Effector memory CD4-positive, alpha-beta T cell (primary cell): ENCODE measurements around the gene CYB561D1.

Experiments
- DNase-seq, 3 donors: peaks; one replicate each; pipeline ENCODE4 v3.0.0-alpha.2; 2020
- H3K27ac ChIP-seq: 2 replicates; pipeline ENCODE4 v1.7.0; 2013; ENCODE audit warnings: mild to moderate bottlenecking, low read length, moderate library complexity; ENCODE audit not compliant: insufficient read depth, poor library complexity, severe bottlenecking
- H3K27me3 ChIP-seq: replicated peaks from 2 replicates; pipeline ENCODE4 v1.7.0; 2013; ENCODE audit warnings: mild to moderate bottlenecking, low read length; ENCODE audit not compliant: insufficient read depth, control insufficient read depth, poor library complexity, severe bottlenecking
- H3K36me3 ChIP-seq: 2 replicates; pipeline ENCODE4 v1.7.0; 2013; ENCODE audit warnings: mild to moderate bottlenecking, low read length, moderate library complexity; ENCODE audit not compliant: control insufficient read depth, insufficient read depth
- H3K4me1 ChIP-seq: 2 replicates; pipeline ENCODE4 v1.7.0; 2013; ENCODE audit warnings: low read length, mild to moderate bottlenecking; ENCODE audit not compliant: control insufficient read depth, insufficient read depth, poor library complexity, severe bottlenecking
- H3K4me3 ChIP-seq: 2 replicates; pipeline ENCODE4 v1.7.0; 2013; ENCODE audit warnings: low read length, low read depth, mild to moderate bottlenecking; ENCODE audit not compliant: insufficient read depth, poor library complexity, severe bottlenecking
- H3K9me3 ChIP-seq: 2 replicates; pipeline ENCODE4 v1.7.0; 2013; ENCODE audit warnings: mild to moderate bottlenecking, low read length, moderate library complexity; ENCODE audit not compliant: control insufficient read depth

CYB561D1 gene

DNA sequence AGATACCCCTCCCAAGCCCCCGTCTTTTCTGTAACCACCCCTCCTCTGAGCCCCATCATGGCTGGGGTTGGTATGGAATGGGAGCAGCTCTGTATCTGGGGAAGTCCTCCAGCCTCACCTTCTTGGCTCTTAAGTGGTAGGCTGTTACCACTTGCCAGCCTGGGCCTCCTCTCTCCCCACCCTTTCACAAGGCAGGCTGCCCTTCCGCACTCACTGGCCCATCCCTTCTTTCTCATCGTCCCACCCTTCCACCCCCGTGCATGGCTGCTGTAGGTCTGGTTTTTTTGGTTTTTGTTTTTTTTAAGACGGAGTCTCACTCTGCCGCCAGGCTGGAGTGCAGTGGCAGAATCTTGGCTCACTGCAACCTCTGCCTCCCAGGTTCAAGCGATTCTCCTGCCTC is 5.2 kb downstream of the CYB561D1 start:
- DNase-seq, result no peak
- H3K9me3 ChIP-seq, result no peaks in the 10 kb centered on the region
- no peak overlapping the region for H3K4me3 ChIP-seq
- H3K27ac ChIP-seq, result no peak overlapping the region
- H3K4me1 ChIP-seq, result peaks cover 81% of the 10 kb centered on the region
- peaks cover 28% of the 10 kb centered on the region for H3K36me3 ChIP-seq
- H3K27me3 ChIP-seq, result no peaks in the 10 kb centered on the region

- DNase-seq, result peak in 2 of 3 donors; percentile 43 to 50
- no peak overlapping the region for H3K4me3 ChIP-seq
- peaks cover 28% of the 10 kb centered on the region for H3K36me3 ChIP-seq
- H3K4me1 ChIP-seq, result peaks cover 81% of the 10 kb centered on the region
- no peaks in the 10 kb centered on the region for H3K27me3 ChIP-seq
- H3K9me3 ChIP-seq, result no peaks in the 10 kb centered on the region
- peak overlapping the region; percentile 90 for H3K27ac ChIP-seq
Measured at GRCh38 chr1:109499661-109500536, 6.0 kb downstream of the CYB561D1 start.

GRCh38 chr1:109500941-109501381 is 7.1 kb downstream of the CYB561D1 start:
- Histone ChIP-seq H3K4me1 (peaks cover 81% of the 10 kb centered on the region), H3K27me3 (no peaks in the 10 kb centered on the region), H3K9me3 (no peaks in the 10 kb centered on the region), H3K4me3 (peak overlapping the region; percentile 3), H3K36me3 (peaks cover 23% of the 10 kb centered on the region), H3K27ac (peak overlapping the region; percentile 90)
- no peak for DNase-seq

- Histone ChIP-seq H3K36me3 (peaks cover 15% of the 10 kb centered on the region), H3K4me1 (peaks cover 85% of the 10 kb centered on the region), H3K9me3 (no peaks in the 10 kb centered on the region), H3K27me3 (no peaks in the 10 kb centered on the region), H3K27ac (peak overlapping the region; percentile 90), H3K4me3 (peak overlapping the region; percentile 38)
- no peak for DNase-seq
Measured at GRCh38 chr1:109501644-109502363, 7.9 kb downstream of the CYB561D1 start.

GRCh38 chr1:109502364-109502851 is 8.5 kb downstream of the CYB561D1 start:
- DNase-seq, result peak; percentile 24 to 55 (median 51)
- H3K27ac ChIP-seq, result peak overlapping the region; percentile 90
- H3K9me3 ChIP-seq, result no peaks in the 10 kb centered on the region
- no peaks in the 10 kb centered on the region for H3K27me3 ChIP-seq
- H3K4me1 ChIP-seq, result peaks cover 84% of the 10 kb centered on the region
- peak overlapping the region; percentile 31 for H3K4me3 ChIP-seq
- H3K36me3 ChIP-seq, result peaks cover 8% of the 10 kb centered on the region

GRCh38 chr1:109503935-109504334 is 10.0 kb downstream of the CYB561D1 start:
- peaks cover 76% of the 10 kb centered on the region for H3K4me1 ChIP-seq
- no peaks in the 10 kb centered on the region for H3K9me3 ChIP-seq
- H3K36me3 ChIP-seq, result peaks cover 5% of the 10 kb centered on the region
- peak overlapping the region; percentile 16 for H3K4me3 ChIP-seq
- DNase-seq, result no peak
- H3K27ac ChIP-seq, result peak overlapping the region; percentile 61
- H3K27me3 ChIP-seq, result no peaks in the 10 kb centered on the region

DNA sequence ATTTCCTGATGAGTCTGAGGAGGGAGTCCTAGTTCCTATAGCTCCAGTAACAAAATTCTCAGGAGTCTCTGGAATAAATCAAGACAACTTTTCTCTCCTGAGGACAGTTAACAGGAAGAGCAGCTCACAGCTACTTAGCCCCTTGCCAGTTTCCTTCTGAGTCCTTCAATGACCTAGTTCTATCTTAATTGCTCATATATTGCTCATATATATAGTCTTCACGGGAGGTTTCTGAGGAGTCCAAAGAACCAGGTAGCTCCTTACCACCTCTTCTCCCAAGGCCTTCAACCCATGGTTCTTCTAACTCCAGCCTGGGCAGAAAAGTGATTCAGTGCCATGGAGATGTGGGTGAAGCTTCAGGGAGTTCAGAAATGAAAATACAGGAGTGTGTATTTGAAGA is 11.1 kb downstream of the CYB561D1 start:
- H3K4me1 ChIP-seq, result peaks cover 71% of the 10 kb centered on the region
- H3K27ac ChIP-seq, result peak overlapping the region; percentile 61
- no peak overlapping the region for H3K4me3 ChIP-seq
- H3K36me3 ChIP-seq, result peaks cover 5% of the 10 kb centered on the region
- no peaks in the 10 kb centered on the region for H3K27me3 ChIP-seq
- no peaks in the 10 kb centered on the region for H3K9me3 ChIP-seq
- no peak for DNase-seq

DNA sequence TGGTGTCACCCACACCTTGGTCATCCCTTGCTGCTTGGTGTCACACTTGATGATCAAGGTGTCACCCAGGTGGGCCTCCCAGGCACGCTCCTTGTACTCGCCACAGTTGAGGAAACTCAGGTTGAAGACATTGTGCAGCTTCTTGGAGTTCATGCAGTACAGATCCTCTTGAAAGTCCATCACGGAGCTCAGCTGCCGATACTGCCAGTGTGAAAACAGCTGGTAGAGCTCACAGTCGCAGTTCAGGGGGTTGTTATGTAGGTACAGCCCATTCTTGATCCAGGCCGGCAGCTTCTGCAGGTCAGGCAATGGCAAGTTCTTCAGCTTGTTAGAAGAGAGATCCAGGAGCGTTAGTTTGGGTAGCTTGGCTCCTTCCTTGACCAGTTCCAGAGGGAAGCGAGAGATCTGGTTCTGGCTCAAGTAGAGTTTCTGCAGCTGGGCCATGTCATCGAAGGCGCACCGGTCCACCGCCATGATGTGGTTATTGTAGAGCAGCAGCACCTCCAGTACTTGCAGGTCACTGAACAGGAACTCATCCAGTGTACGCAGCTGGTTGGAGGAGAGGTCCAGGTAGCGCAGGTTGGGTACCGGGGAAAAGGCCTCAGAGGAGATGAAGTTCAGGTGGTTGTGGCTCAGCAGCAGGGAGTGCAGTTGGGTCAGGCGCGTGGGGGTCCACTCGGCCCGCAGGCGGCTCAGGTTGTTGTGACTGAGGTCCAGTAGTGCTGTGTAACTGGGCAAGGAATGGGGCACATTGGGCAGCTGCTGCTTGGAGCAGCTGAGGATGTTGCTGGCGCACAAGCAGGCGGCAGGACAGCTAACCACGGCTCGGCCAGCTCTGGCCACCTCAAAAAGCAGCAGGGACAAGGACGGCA is 14.3 kb downstream of the CYB561D1 start:
- DNase-seq, result no peak
- Histone ChIP-seq H3K9me3 (no peaks in the 10 kb centered on the region), H3K36me3 (no peaks in the 10 kb centered on the region), H3K27me3 (no peaks in the 10 kb centered on the region), H3K27ac (peak overlapping the region; percentile 58), H3K4me1 (peaks cover 44% of the 10 kb centered on the region), H3K4me3 (no peak overlapping the region)

DNA sequence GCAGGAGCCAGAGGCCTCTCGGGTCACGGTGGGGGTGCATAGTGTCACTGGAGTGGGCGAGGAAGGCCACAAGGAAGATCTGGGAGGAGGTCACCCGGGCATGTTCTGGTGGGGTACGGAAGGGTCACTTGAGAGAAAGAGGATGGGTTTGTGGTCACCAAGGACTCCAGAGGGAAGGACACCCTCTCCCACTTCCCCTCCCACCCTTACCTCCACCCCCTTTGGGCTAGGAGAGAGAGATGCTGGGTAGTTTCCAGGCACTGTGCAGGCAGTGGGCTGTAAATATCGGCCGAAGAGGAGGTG is 14.9 kb downstream of the CYB561D1 start:
- Histone ChIP-seq H3K9me3 (no peaks in the 10 kb centered on the region), H3K36me3 (no peaks in the 10 kb centered on the region), H3K27ac (peak overlapping the region; percentile 58), H3K4me1 (peaks cover 42% of the 10 kb centered on the region), H3K4me3 (peak overlapping the region; percentile 71), H3K27me3 (no peaks in the 10 kb centered on the region)
- DNase-seq, result no peak
